Neural crest cell (in vitro differentiated cells): ENCODE measurements around the gene TLL1. TPM values are rescaled to one million over a fixed set of nuclear protein-coding genes. Genes with fewer than 3 reads are reported as not detected.

Experiments
- DNase-seq: peaks from one replicate; pipeline ENCODE4 v3.0.0; 2021; ENCODE audit warnings: low read depth, mixed read lengths, low spot score
- H3K27ac Mint-ChIP-seq: one replicate; pipeline ENCODE4 v1.8.0; 2021; ENCODE audit warnings: mild to moderate bottlenecking, mixed read lengths; ENCODE audit not compliant: unreplicated experiment
- H3K27me3 Mint-ChIP-seq: 2 replicates; pipeline ENCODE4 v1.8.0; 2021; ENCODE audit warnings: low read depth, mild to moderate bottlenecking, mixed read lengths
- H3K36me3 Mint-ChIP-seq: 2 replicates; pipeline ENCODE4 v1.8.0; 2021; ENCODE audit warnings: low read depth, mild to moderate bottlenecking, mixed read lengths
- H3K4me1 Mint-ChIP-seq: 2 replicates; pipeline ENCODE4 v1.8.0; 2021; ENCODE audit warnings: mixed read lengths
- H3K4me3 Mint-ChIP-seq: one replicate; pipeline ENCODE4 v1.8.0; 2021; ENCODE audit warnings: mild to moderate bottlenecking, mixed read lengths
- H3K9me3 Mint-ChIP-seq: 2 replicates; pipeline ENCODE4 v1.8.0; 2021; ENCODE audit warnings: mixed read lengths
- total RNA-seq: library from RNA; stranded (reverse); gene quantifications from 2 replicates; pipeline ENCODE4 v1.2.1, GENCODE V29; 2021
- TF ChIP-seq, protein P1 (sequence below): fragments of 200-600 bp; sonication (generic); conservative IDR thresholded peaks from 2 replicates; pipeline ENCODE4 v1.5.0; 2021; ENCODE audit warnings: antibody characterized with exemption, mild to moderate bottlenecking

TLL1 gene
- total RNA-seq, 1 donor from 2014 or later: 2.2 TPM

DNA sequence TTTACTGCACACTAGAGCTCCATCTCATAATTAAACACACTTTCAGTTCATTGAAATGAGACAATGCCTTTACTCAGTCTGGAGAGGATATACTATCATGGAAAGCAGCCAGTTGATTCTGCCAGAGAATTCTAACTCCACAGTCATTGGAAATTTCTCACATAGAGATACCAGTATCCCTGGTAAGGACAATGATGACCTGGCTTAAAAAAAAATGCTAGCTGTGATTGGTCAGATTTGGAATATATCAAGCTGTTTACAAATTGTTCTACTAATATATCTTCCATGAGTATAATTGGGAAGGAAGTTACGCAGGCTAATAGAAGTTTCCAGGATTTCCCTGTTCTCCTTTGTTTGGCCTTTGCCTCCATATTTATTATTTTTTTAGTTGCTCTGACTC, 34.5 kb upstream of the TLL1 start:
- Mint-ChIP-seq H3K27me3 (no peaks in the 10 kb centered on the region), H3K27ac (no peak overlapping the region), H3K4me1 (no peaks in the 10 kb centered on the region), H3K9me3 (no peaks in the 10 kb centered on the region), H3K36me3 (no peaks in the 10 kb centered on the region), H3K4me3 (no peak overlapping the region)
- no peak for DNase-seq
- TF ChIP-seq, protein P1, sequence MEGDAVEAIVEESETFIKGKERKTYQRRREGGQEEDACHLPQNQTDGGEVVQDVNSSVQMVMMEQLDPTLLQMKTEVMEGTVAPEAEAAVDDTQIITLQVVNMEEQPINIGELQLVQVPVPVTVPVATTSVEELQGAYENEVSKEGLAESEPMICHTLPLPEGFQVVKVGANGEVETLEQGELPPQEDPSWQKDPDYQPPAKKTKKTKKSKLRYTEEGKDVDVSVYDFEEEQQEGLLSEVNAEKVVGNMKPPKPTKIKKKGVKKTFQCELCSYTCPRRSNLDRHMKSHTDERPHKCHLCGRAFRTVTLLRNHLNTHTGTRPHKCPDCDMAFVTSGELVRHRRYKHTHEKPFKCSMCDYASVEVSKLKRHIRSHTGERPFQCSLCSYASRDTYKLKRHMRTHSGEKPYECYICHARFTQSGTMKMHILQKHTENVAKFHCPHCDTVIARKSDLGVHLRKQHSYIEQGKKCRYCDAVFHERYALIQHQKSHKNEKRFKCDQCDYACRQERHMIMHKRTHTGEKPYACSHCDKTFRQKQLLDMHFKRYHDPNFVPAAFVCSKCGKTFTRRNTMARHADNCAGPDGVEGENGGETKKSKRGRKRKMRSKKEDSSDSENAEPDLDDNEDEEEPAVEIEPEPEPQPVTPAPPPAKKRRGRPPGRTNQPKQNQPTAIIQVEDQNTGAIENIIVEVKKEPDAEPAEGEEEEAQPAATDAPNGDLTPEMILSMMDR: no peak

DNA sequence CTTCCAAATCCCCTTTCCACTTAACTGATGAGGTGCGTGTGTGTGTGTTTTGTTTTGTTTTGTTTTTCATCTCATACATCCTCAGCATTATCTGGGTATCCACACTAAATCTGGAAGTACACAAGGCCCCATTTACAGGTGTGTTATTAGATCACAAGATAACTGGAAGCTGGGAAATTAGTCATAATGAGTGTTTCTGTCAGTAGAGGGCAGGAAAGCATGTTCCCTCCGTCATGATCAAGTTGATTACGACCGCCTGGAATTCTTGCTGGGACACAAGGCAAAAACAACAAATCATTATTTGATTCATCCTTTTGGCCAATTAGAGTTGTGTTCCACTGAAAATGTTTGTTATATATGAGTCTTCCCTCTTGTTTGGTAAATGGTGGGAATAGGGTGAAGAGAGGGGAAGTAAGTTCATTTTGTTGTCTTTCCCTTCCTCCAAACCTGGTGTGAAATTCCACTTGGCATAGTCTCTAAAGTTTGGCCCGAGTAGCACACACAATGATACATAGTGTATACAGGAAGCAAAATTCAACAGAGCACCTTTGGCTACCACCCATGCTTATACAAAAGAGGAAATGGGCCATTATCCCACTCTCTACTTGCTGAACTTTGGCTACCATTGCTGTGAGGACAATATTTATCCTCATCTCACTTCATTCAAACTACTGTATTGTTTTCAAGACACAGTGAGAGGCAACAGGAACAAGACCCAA, 33.3 kb upstream of the TLL1 start:
- Mint-ChIP-seq H3K36me3 (no peaks in the 10 kb centered on the region), H3K4me3 (no peak overlapping the region), H3K27ac (no peak overlapping the region), H3K9me3 (no peaks in the 10 kb centered on the region), H3K27me3 (no peaks in the 10 kb centered on the region), H3K4me1 (peaks cover 6% of the 10 kb centered on the region)
- TF ChIP-seq, protein P1: no peak
- no peak for DNase-seq

DNA sequence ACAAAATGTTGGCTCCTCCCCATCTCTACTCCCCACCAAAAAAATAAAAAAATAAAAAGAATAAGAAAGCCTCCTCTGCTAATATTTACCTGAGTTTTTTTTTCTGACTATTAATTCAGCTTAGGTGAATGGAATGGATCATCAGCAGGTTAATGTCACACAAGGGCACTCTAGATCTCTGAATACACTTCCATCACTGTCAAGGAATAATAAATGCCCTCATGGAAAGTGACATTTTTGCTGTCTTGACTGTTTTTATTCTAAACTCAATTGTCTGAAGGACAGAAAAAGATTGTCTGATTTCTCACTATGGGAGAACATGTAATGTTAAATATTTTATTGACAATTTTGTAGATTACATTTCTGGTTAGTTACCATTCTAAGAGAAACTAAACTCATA, 30.4 kb upstream of the TLL1 start:
- no peak overlapping the region for H3K4me3 Mint-ChIP-seq
- TF ChIP-seq, protein P1: no peak
- H3K9me3 Mint-ChIP-seq: no peaks in the 10 kb centered on the region
- H3K4me1 Mint-ChIP-seq: peaks cover 6% of the 10 kb centered on the region
- no peaks in the 10 kb centered on the region for H3K27me3 Mint-ChIP-seq
- H3K27ac Mint-ChIP-seq: no peak overlapping the region
- no peaks in the 10 kb centered on the region for H3K36me3 Mint-ChIP-seq
- DNase-seq: no peak

DNA sequence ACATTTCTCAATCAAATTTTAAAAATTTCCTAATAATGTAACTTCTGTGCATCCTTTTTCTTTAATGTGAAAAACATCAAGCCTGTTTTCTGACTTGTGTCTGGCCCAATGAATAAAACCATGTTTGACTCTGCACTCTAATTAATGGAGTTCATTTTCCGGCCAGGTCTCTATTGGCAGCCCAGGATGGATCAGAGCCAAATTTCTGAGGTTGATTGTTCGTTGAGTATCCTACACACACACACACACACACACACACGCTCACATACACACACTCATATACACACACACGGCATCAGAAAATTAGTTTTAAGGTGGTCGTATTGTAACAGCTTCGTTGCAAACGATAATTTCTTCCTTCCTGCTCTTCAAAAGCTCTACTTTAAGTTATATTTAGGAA, 28.9 kb upstream of the TLL1 start:
- DNase-seq: no peak
- Mint-ChIP-seq H3K27ac (no peak overlapping the region), H3K9me3 (no peaks in the 10 kb centered on the region), H3K27me3 (no peaks in the 10 kb centered on the region), H3K4me1 (peaks cover 6% of the 10 kb centered on the region), H3K4me3 (no peak overlapping the region), H3K36me3 (no peaks in the 10 kb centered on the region)
- TF ChIP-seq, protein P1: no peak

DNA sequence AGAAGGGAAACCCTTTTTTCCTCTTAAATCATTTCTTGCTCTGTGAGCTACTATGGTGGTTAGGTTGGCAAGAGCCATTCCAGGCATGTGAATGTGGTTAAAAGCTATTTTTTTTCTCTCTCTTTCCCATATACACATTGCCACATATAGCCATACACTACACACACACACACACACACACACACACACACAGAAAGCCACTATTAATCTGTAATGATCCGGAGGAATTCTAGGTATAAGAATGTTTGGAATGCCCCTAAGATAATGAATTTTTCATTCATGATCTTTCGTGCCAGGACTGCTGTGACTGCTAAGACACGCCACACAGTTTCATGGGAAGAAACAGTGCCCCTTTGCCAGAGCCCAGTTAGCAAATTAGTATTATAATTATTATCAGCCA, 21.8 kb upstream of the TLL1 start:
- H3K27me3 Mint-ChIP-seq: no peaks in the 10 kb centered on the region
- DNase-seq: no peak
- H3K4me1 Mint-ChIP-seq: no peaks in the 10 kb centered on the region
- H3K27ac Mint-ChIP-seq: no peak overlapping the region
- H3K36me3 Mint-ChIP-seq: no peaks in the 10 kb centered on the region
- H3K9me3 Mint-ChIP-seq: no peaks in the 10 kb centered on the region
- TF ChIP-seq, protein P1: no peak
- H3K4me3 Mint-ChIP-seq: no peak overlapping the region
